HepG2 (cell line): Measurements from ENCODE around the gene WNT3. TPM values are rescaled to one million over a fixed set of nuclear protein-coding genes. Genes with fewer than 3 reads are reported as not detected.

Experiments
- BRD4 ChIP-seq: sonication (generic); formaldehyde crosslinking; IDR thresholded peaks from 2 replicates; pipeline ENCODE4 v1.4.0; 2020; ENCODE audit warnings: missing genetic modification reagents
- CEBPB ChIP-seq: IDR thresholded peaks from 2 replicates; pipeline ENCODE4 v1.6.1; 2011; ENCODE audit warnings: low read depth, low read length, improper control_type of control experiment, borderline replicate concordance
- ELF1 ChIP-seq: sonication (generic); formaldehyde crosslinking; IDR thresholded peaks from 2 replicates; pipeline ENCODE4 v1.4.0; 2020; ENCODE audit warnings: missing genetic modification reagents
- FLYWCH1 ChIP-seq: sonication (generic); formaldehyde crosslinking; IDR thresholded peaks from 2 replicates; pipeline ENCODE4 v1.8.1; 2023; ENCODE audit warnings: mild to moderate bottlenecking, missing genetic modification reagents
- HIC2 ChIP-seq: sonication (generic); formaldehyde crosslinking; IDR thresholded peaks from 2 replicates; pipeline ENCODE4 v1.9.0; 2022; ENCODE audit warnings: low read depth, missing genetic modification reagents
- HMGA1 ChIP-seq: sonication (generic); formaldehyde crosslinking; conservative IDR thresholded peaks from 2 replicates; pipeline ENCODE4 v1.4.0; 2020; ENCODE audit warnings: missing genetic modification reagents
- HNRNPUL1 ChIP-seq: fragments of 200-400 bp; formaldehyde crosslinking; IDR thresholded peaks from 2 replicates; pipeline ENCODE4 v1.6.1; 2017; ENCODE audit warnings: low read depth, mild to moderate bottlenecking, low read length, moderate library complexity
- HOXA3 ChIP-seq: sonication (generic); formaldehyde crosslinking; IDR thresholded peaks from 2 replicates; pipeline ENCODE4 v1.5.0; 2020; ENCODE audit warnings: missing genetic modification reagents
- JARID2 ChIP-seq: sonication (generic); formaldehyde crosslinking; IDR thresholded peaks from 2 replicates; pipeline ENCODE4 v1.8.1; 2023; ENCODE audit warnings: missing genetic modification reagents, inconsistent platforms; ENCODE audit not compliant: insufficient replicate concordance
- KMT2B ChIP-seq: IDR thresholded peaks from 2 replicates; pipeline ENCODE4 v1.6.1; 2016; ENCODE audit warnings: missing genetic modification reagents, missing compliant biosample characterization
- PHB2 ChIP-seq: fragments of 450-650 bp; IDR thresholded peaks from 2 replicates; pipeline ENCODE4 v1.6.1; 2018; ENCODE audit not compliant: partially characterized antibody
- PITX1 ChIP-seq: sonication (generic); formaldehyde crosslinking; IDR thresholded peaks from 2 replicates; pipeline ENCODE4 v1.5.1; 2020; ENCODE audit warnings: mild to moderate bottlenecking, missing genetic modification reagents
- RARG ChIP-seq: sonication (generic); formaldehyde crosslinking; IDR thresholded peaks from 2 replicates; pipeline ENCODE4 v1.4.0; 2020; ENCODE audit warnings: low read depth, mild to moderate bottlenecking, missing genetic modification reagents
- SRSF4 ChIP-seq: fragments of 200-400 bp; formaldehyde crosslinking; IDR thresholded peaks from one replicate; pipeline ENCODE4 v1.6.1; 2018; ENCODE audit warnings: mild to moderate bottlenecking, low read depth, low read length, moderate library complexity; ENCODE audit not compliant: poor library complexity, severe bottlenecking
- THAP11 ChIP-seq: IDR thresholded peaks from 2 replicates; pipeline ENCODE4 v1.6.1; 2016; ENCODE audit warnings: missing biosample characterization, missing genetic modification reagents
- YEATS2 ChIP-seq: sonication (generic); formaldehyde crosslinking; IDR thresholded peaks from 2 replicates; pipeline ENCODE4 v1.4.0; 2020; ENCODE audit warnings: missing genetic modification reagents, borderline replicate concordance
- ZFAT ChIP-seq: sonication (generic); formaldehyde crosslinking; conservative IDR thresholded peaks from 2 replicates; pipeline ENCODE4 v1.8.1; 2023; ENCODE audit warnings: missing genetic modification reagents, inconsistent platforms
- ZNF10 ChIP-seq: sonication (generic); formaldehyde crosslinking; IDR thresholded peaks from 2 replicates; pipeline ENCODE4 v1.4.0; 2020; ENCODE audit warnings: mild to moderate bottlenecking, low read depth, missing genetic modification reagents, borderline replicate concordance
- ZNF260 ChIP-seq: sonication (generic); formaldehyde crosslinking; IDR thresholded peaks from 2 replicates; pipeline ENCODE4 v1.4.0; 2020; ENCODE audit warnings: missing genetic modification reagents, low read depth, mild to moderate bottlenecking, borderline replicate concordance
- ZNF432 ChIP-seq: sonication (generic); formaldehyde crosslinking; IDR thresholded peaks from 2 replicates; pipeline ENCODE4 v1.5.0; 2020; ENCODE audit warnings: missing genetic modification reagents, mild to moderate bottlenecking, borderline replicate concordance
- ZNF563 ChIP-seq: sonication (generic); formaldehyde crosslinking; IDR thresholded peaks from 2 replicates; pipeline ENCODE4 v1.8.0; 2022; ENCODE audit warnings: mild to moderate bottlenecking, moderate library complexity, missing genetic modification reagents
- ZNF570 ChIP-seq: sonication (generic); formaldehyde crosslinking; IDR thresholded peaks from 2 replicates; pipeline ENCODE4 v1.4.0; 2020; ENCODE audit warnings: mild to moderate bottlenecking, missing genetic modification reagents, borderline replicate concordance
- ZNF747 ChIP-seq: sonication (generic); formaldehyde crosslinking; IDR thresholded peaks from 2 replicates; pipeline ENCODE4 v1.8.1; 2023; ENCODE audit warnings: missing genetic modification reagents, mild to moderate bottlenecking, borderline replicate concordance
- ZNF780A ChIP-seq: sonication (generic); formaldehyde crosslinking; IDR thresholded peaks from 2 replicates; pipeline ENCODE4 v1.8.0; 2022; ENCODE audit warnings: mild to moderate bottlenecking, missing genetic modification reagents, moderate library complexity
- polyA plus RNA-seq, 8 experiments: library from polyadenylated mRNA; depleted of rRNA in 3 of 8; stranded (reverse) in 7 of 8; unstranded in 1 of 8; fragments of >200 nt; fragmentation: Illumina TruSeq in 4 of 8; extraction: Trizol in 4 of 8; gene quantifications; 2 replicates each; pipeline versions ENCODE4 v1.2.1 to v1.2.3, GENCODE V29; 2011 to 2016; ENCODE audit warnings: low read depth in 4 of 8, missing spikeins in 1 of 8, mixed read lengths in 1 of 8; ENCODE audit not compliant: insufficient read depth in 1 of 8
- total RNA-seq, 5 experiments: library from RNA; depleted of rRNA; stranded (reverse); fragments of >200 nt; fragmentation: Illumina TruSeq; extraction: Trizol; gene quantifications; 2 replicates each; pipeline ENCODE4 v1.2.3, GENCODE V29; 2016; ENCODE audit warnings: low read depth in 1 of 5
- TF ChIP-seq, protein P1 (sequence below): sonication (generic); formaldehyde crosslinking; IDR thresholded peaks from 2 replicates; pipeline ENCODE4 v1.8.1; 2023; ENCODE audit warnings: missing genetic modification reagents, inconsistent platforms, borderline replicate concordance
- TF ChIP-seq, protein P2 (sequence below): sonication (generic); formaldehyde crosslinking; IDR thresholded peaks from 2 replicates; pipeline ENCODE4 v1.8.1; 2022; ENCODE audit warnings: low read depth, mild to moderate bottlenecking, missing genetic modification reagents

Gene WNT3
- total and polyA plus RNA-seq, 2 of the 13 experiments (the other 11 are each of a cell fraction or from before 2014, with no cell fraction given), result 8.5 to 10.3 TPM

GRCh38 chr17:46795379-46795952 lies 23.0 kb downstream of the WNT3 start (continued):
- TF ChIP-seq PITX1 (CRISPR knock-in tag) (no peak), KMT2B (peak; percentile 32; the same call in 1 of the 2 replicates), JARID2 (CRISPR knock-in tag) (no peak), HNRNPUL1 (no peak), HOXA3 (CRISPR knock-in tag) (peak; percentile 59), THAP11 (peak; percentile 31; the same call in 1 of the 2 replicates), ZNF780A (CRISPR knock-in tag) (no peak), FLYWCH1 (CRISPR knock-in tag) (no peak), ZNF747 (0 out of 2 replicates have a peak, but pooled peaks have one; percentile 5), SRSF4 (no peak), ZNF10 (no peak), ZFAT (CRISPR knock-in tag) (no peak), HIC2 (no peak), HMGA1 (CRISPR knock-in tag) (no peak), ZNF432 (CRISPR knock-in tag) (no peak), ZNF563 (CRISPR knock-in tag) (peak; percentile 24; the same call in 1 of the 2 replicates), ZNF260 (no peak), CEBPB (peak; percentile 71; the same call in 1 of the 2 replicates), PHB2 (no peak), RARG (CRISPR knock-in tag) (no peak), YEATS2 (CRISPR knock-in tag) (peak; percentile 23; the same call in 1 of the 2 replicates), ELF1 (CRISPR knock-in tag) (0 out of 2 replicates have a peak, but pooled peaks have one; percentile 19), BRD4 (no peak), ZNF570 (CRISPR knock-in tag) (no peak)
- TF ChIP-seq, protein P1, sequence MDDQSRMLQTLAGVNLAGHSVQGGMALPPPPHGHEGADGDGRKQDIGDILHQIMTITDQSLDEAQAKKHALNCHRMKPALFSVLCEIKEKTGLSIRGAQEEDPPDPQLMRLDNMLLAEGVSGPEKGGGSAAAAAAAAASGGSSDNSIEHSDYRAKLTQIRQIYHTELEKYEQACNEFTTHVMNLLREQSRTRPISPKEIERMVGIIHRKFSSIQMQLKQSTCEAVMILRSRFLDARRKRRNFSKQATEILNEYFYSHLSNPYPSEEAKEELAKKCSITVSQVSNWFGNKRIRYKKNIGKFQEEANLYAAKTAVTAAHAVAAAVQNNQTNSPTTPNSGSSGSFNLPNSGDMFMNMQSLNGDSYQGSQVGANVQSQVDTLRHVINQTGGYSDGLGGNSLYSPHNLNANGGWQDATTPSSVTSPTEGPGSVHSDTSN (CRISPR knock-in tag), result no peak
- TF ChIP-seq, protein P2, sequence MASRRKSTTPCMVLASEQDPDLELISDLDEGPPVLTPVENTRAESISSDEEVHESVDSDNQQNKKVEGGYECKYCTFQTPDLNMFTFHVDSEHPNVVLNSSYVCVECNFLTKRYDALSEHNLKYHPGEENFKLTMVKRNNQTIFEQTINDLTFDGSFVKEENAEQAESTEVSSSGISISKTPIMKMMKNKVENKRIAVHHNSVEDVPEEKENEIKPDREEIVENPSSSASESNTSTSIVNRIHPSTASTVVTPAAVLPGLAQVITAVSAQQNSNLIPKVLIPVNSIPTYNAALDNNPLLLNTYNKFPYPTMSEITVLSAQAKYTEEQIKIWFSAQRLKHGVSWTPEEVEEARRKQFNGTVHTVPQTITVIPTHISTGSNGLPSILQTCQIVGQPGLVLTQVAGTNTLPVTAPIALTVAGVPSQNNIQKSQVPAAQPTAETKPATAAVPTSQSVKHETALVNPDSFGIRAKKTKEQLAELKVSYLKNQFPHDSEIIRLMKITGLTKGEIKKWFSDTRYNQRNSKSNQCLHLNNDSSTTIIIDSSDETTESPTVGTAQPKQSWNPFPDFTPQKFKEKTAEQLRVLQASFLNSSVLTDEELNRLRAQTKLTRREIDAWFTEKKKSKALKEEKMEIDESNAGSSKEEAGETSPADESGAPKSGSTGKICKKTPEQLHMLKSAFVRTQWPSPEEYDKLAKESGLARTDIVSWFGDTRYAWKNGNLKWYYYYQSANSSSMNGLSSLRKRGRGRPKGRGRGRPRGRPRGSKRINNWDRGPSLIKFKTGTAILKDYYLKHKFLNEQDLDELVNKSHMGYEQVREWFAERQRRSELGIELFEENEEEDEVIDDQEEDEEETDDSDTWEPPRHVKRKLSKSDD (CRISPR knock-in tag), result no peak
